Erythroblast (primary cell): ENCODE measurements around the gene CYP26A1.

Source experiments
- GATA1 ChIP-seq: IDR thresholded peaks from 2 replicates; pipeline ENCODE4 v1.6.1; 2011; ENCODE audit warnings: low read depth, mild to moderate bottlenecking, control low read depth, low read length, moderate library complexity
- POLR2A ChIP-seq: IDR thresholded peaks from 2 replicates; pipeline ENCODE4 v1.6.1; 2011; ENCODE audit warnings: mild to moderate bottlenecking, low read length

DNA sequence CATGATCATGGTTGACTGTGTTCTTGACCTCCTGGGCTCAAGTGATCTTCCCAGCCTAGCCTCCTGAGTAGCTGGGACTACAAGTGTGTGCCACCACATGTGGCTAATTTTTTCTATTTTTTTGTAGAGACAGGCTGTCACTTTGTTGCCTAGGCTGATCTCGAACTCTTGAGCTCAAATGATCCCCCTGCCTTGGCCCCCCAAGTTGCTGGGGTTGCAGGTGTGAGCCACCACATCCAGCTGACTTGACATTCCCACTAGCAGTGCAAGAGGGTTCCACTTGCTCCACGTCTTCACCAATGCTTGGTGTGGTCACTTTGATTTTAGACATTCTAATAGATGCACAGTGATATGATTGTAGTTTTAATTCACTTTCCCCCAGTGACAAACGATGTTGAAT, 25.1 kb downstream of the CYP26A1 start:
- TF ChIP-seq POLR2A = no peak
- TF ChIP-seq GATA1 = no peak
